SU-DHL-6 (cell line): ENCODE measurements around the gene DES.

Experiments used
- H2AFZ ChIP-seq: fragments of 200-600 bp; sonication (generic); 2 replicates; pipeline ENCODE4 v1.6.1; 2014; ENCODE audit warnings: low read depth, mild to moderate bottlenecking, moderate library complexity, mixed read lengths, antibody characterized with exemption, low read length; ENCODE audit not compliant: severe bottlenecking
- H3F3A ChIP-seq: fragments of 200-600 bp; shearing (Covaris generic); 2 replicates; pipeline ENCODE4 v1.6.0; 2016; ENCODE audit warnings: antibody characterized with exemption, mild to moderate bottlenecking; ENCODE audit not compliant: insufficient read depth
- H3K27ac ChIP-seq: fragments of 200-600 bp; sonication (generic); 2 replicates; pipeline ENCODE4 v1.5.1; 2016; ENCODE audit warnings: low read depth, mild to moderate bottlenecking, low read length, moderate library complexity, mixed read lengths
- H3K27me3 ChIP-seq: fragments of 200-600 bp; sonication (generic), shearing (Covaris generic); 2 replicates; pipeline ENCODE4 v1.6.0; 2014; ENCODE audit warnings: mild to moderate bottlenecking, low read length
- H3K36me3 ChIP-seq: fragments of 200-600 bp; sonication (generic); 2 replicates; pipeline ENCODE4 v1.6.1; 2014; ENCODE audit warnings: mild to moderate bottlenecking, low read length, mixed read lengths
- H3K4me2 ChIP-seq: fragments of 300-600, 200-600 bp; shearing (Covaris generic), sonication (generic); 2 replicates; pipeline ENCODE4 v1.6.0; 2014; ENCODE audit warnings: low read length, low read depth, mild to moderate bottlenecking; ENCODE audit not compliant: poor library complexity, severe bottlenecking
- H3K4me3 ChIP-seq: fragments of 200-600 bp; sonication (generic); 2 replicates; pipeline ENCODE4 v1.5.1; 2014; ENCODE audit warnings: antibody characterized with exemption, low read length, mild to moderate bottlenecking, mixed read lengths; ENCODE audit not compliant: insufficient read depth, poor library complexity, severe bottlenecking
- H3K79me2 ChIP-seq: fragments of 200-600 bp; sonication (generic); 2 replicates; pipeline ENCODE4 v1.6.1; 2014; ENCODE audit warnings: mild to moderate bottlenecking, low read length, moderate library complexity; ENCODE audit not compliant: insufficient read depth
- H3K9ac ChIP-seq: fragments of 200-600 bp; sonication (generic); 2 replicates; pipeline ENCODE4 v1.7.0; 2014; ENCODE audit warnings: mild to moderate bottlenecking, low read length
- H3K9me2 ChIP-seq: fragments of 200-600 bp; sonication (generic); replicated peaks from 2 replicates; pipeline ENCODE4 v1.6.1; 2014; ENCODE audit warnings: low read length; ENCODE audit not compliant: insufficient read depth
- H3K9me3 ChIP-seq: fragments of 200-600 bp; sonication (generic); 2 replicates; pipeline ENCODE4 v1.6.1; 2014; ENCODE audit warnings: low read length, mixed read lengths; ENCODE audit not compliant: insufficient read depth
- H4K20me1 ChIP-seq: fragments of 200-600 bp; sonication (generic); 2 replicates; pipeline ENCODE4 v1.6.1; 2014; ENCODE audit warnings: low read depth, mild to moderate bottlenecking, antibody characterized with exemption, low read length, moderate library complexity, mixed read lengths
- CTCF ChIP-seq: fragments of 200-600 bp; sonication (generic); IDR thresholded peaks from one replicate; pipeline ENCODE4 v1.5.1; 2017; ENCODE audit warnings: antibody characterized with exemption, mild to moderate bottlenecking, low read length, moderate library complexity; ENCODE audit not compliant: insufficient read depth, poor library complexity, severe bottlenecking
- EZH2phosphoT487 ChIP-seq: fragments of 200-600 bp; sonication (generic), shearing (Covaris generic); conservative IDR thresholded peaks from 2 replicates; pipeline ENCODE4 v1.6.1; 2018; ENCODE audit warnings: mild to moderate bottlenecking, antibody characterized with exemption, low read length, moderate library complexity, mixed read lengths

The DES gene

DNA sequence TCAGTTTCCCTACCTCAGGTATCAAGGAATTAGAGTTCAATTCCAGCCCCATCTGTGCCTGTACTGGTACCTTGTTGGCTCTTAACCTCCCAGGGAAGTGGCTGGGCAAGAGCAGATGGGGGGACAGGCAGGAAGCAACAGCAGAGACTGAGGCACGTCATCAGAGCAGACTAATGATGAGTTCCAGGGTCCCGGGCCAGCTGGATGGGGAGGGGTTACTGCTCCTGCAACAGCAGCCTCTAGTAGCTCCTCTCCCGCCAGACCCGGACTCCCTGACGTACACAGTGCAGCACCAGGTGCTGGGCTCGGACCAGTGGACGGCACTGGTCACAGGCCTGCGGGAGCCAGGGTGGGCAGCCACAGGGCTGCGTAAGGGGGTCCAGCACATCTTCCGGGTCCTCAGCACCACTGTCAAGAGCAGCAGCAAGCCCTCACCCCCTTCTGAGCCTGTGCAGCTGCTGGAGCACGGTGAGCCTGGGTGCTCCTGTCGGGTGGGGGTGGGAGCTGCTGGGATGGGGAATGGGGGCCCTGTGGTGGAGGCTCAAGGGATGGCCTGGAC lies 54.5 kb downstream of the DES start:
- H3K36me3 ChIP-seq: no peaks in the 10 kb centered on the region
- no peak overlapping the region for H2AFZ ChIP-seq
- no peaks in the 10 kb centered on the region for H3F3A ChIP-seq
- H3K9ac ChIP-seq: no peak overlapping the region
- H3K79me2 ChIP-seq: no peaks in the 10 kb centered on the region
- no peak overlapping the region for H3K4me2 ChIP-seq
- H3K27me3 ChIP-seq: no peaks in the 10 kb centered on the region
- no peaks in the 10 kb centered on the region for H3K9me3 ChIP-seq
- H3K4me3 ChIP-seq: no peak overlapping the region
- no peak overlapping the region for H3K27ac ChIP-seq
- no peaks in the 10 kb centered on the region for H4K20me1 ChIP-seq
- no peaks in the 10 kb centered on the region for H3K9me2 ChIP-seq
- TF ChIP-seq EZH2phosphoT487 (no peak), CTCF (no peak)

GRCh38 chr2:219473511-219473910 lies 55.3 kb downstream of the DES start:
- H3K4me2 ChIP-seq: no peak overlapping the region
- TF ChIP-seq CTCF (no peak), EZH2phosphoT487 (no peak)
- H3K9me2 ChIP-seq: no peaks in the 10 kb centered on the region
- H2AFZ ChIP-seq: no peak overlapping the region
- no peaks in the 10 kb centered on the region for H3K36me3 ChIP-seq
- no peak overlapping the region for H3K4me3 ChIP-seq
- no peak overlapping the region for H3K9ac ChIP-seq
- H3K27ac ChIP-seq: no peak overlapping the region
- no peaks in the 10 kb centered on the region for H3K27me3 ChIP-seq
- H3K9me3 ChIP-seq: no peaks in the 10 kb centered on the region
- no peaks in the 10 kb centered on the region for H4K20me1 ChIP-seq
- H3K79me2 ChIP-seq: no peaks in the 10 kb centered on the region
- no peaks in the 10 kb centered on the region for H3F3A ChIP-seq

GRCh38 chr2:219474285-219475060 lies 56.3 kb downstream of the DES start:
- no peaks in the 10 kb centered on the region for H3K27me3 ChIP-seq
- no peak overlapping the region for H2AFZ ChIP-seq
- H3K79me2 ChIP-seq: no peaks in the 10 kb centered on the region
- H3K4me3 ChIP-seq: no peak overlapping the region
- H3F3A ChIP-seq: no peaks in the 10 kb centered on the region
- H3K9ac ChIP-seq: no peak overlapping the region
- H3K9me3 ChIP-seq: no peaks in the 10 kb centered on the region
- no peaks in the 10 kb centered on the region for H4K20me1 ChIP-seq
- no peak overlapping the region for H3K4me2 ChIP-seq
- no peaks in the 10 kb centered on the region for H3K36me3 ChIP-seq
- H3K9me2 ChIP-seq: no peaks in the 10 kb centered on the region
- TF ChIP-seq EZH2phosphoT487 (no peak), CTCF (no peak)
- no peak overlapping the region for H3K27ac ChIP-seq
